Mesothelial cell of epicardium (in vitro differentiated cells): ENCODE data around the gene LIN28B. TPM values are rescaled to one million over a fixed set of nuclear protein-coding genes. Genes with fewer than 3 reads are reported as not detected.

Experiments
- DNase-seq, 2 experiments: peaks; one replicate each; pipeline ENCODE4 v3.0.0; 2021; ENCODE audit warnings: low spot score in 2 of 2; ENCODE audit not compliant: unreplicated experiment in 2 of 2
- H3K27ac Mint-ChIP-seq: 2 replicates; pipeline ENCODE4 v1.8.0; 2021; ENCODE audit warnings: mixed read lengths
- H3K27me3 Mint-ChIP-seq: 2 replicates; pipeline ENCODE4 v1.8.0; 2021; ENCODE audit warnings: low read depth, mixed read lengths
- H3K36me3 Mint-ChIP-seq: 2 replicates; pipeline ENCODE4 v1.8.0; 2021; ENCODE audit warnings: mixed read lengths
- H3K4me1 Mint-ChIP-seq: 2 replicates; pipeline ENCODE4 v1.8.0; 2021; ENCODE audit warnings: mixed read lengths
- H3K4me3 Mint-ChIP-seq: 2 replicates; pipeline ENCODE4 v1.8.0; 2021; ENCODE audit warnings: mild to moderate bottlenecking, moderate library complexity, mixed read lengths
- H3K9me3 Mint-ChIP-seq: 2 replicates; pipeline ENCODE4 v1.8.0; 2021; ENCODE audit warnings: mixed read lengths
- total RNA-seq: library from RNA; stranded (reverse); gene quantifications from 3 replicates; pipeline ENCODE4 v1.2.1, GENCODE V29; 2021
- TF ChIP-seq, protein P1 (sequence below): fragments of 200-600 bp; sonication (generic); IDR thresholded peaks from one replicate; pipeline ENCODE4 v1.5.0; 2021; ENCODE audit warnings: antibody characterized with exemption; ENCODE audit not compliant: unreplicated experiment

The LIN28B gene
- total RNA-seq, 1 donor from 2014 or later = 19.3 TPM

DNA sequence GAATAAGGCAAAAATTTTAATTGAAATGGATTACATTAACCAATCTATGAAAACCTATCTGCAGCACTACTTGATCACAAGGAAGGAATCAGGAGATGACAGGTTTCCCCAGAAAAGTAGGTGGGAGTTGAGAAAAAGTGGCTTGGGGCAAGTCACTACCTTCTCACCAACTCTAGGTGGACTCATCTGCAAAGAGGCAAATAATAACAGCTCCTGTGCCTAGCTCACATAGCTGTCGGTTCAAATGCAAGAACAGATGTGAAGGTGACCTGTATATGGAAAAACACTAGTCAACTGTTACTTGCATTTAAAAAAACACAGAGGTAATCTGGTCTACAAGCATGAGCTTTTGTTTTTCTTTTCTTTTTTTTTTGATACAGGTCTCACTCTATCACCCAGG is 155.7 kb downstream of the LIN28B start:
- Mint-ChIP-seq H3K9me3 (no peaks in the 10 kb centered on the region), H3K27ac (no peak overlapping the region), H3K4me3 (no peak overlapping the region), H3K4me1 (no peaks in the 10 kb centered on the region), H3K36me3 (peaks cover 23% of the 10 kb centered on the region), H3K27me3 (no peaks in the 10 kb centered on the region)
- TF ChIP-seq, protein P1, sequence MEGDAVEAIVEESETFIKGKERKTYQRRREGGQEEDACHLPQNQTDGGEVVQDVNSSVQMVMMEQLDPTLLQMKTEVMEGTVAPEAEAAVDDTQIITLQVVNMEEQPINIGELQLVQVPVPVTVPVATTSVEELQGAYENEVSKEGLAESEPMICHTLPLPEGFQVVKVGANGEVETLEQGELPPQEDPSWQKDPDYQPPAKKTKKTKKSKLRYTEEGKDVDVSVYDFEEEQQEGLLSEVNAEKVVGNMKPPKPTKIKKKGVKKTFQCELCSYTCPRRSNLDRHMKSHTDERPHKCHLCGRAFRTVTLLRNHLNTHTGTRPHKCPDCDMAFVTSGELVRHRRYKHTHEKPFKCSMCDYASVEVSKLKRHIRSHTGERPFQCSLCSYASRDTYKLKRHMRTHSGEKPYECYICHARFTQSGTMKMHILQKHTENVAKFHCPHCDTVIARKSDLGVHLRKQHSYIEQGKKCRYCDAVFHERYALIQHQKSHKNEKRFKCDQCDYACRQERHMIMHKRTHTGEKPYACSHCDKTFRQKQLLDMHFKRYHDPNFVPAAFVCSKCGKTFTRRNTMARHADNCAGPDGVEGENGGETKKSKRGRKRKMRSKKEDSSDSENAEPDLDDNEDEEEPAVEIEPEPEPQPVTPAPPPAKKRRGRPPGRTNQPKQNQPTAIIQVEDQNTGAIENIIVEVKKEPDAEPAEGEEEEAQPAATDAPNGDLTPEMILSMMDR = no peak
- DNase-seq = no peak

DNA sequence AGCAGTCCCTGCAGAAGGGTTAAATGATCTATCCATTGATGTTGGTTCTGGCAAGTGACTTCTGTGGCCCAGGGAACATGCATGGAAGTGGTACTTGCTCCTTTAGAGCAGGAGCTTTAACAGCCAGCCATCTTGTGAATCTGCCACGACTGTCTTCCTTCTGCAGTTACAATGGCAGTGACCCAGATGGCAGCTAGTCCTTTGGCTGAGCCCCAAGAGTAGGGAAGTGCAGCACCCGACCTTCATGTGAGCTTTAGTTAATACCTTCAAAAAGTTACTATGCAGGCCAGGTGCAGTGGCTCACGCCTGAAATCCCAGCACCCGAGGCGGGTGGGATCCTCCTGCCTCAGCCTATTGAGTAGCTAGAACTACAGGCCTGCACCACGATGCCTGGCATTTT is 156.5 kb downstream of the LIN28B start:
- Mint-ChIP-seq H3K9me3 (no peaks in the 10 kb centered on the region), H3K27ac (no peak overlapping the region), H3K4me3 (no peak overlapping the region), H3K4me1 (no peaks in the 10 kb centered on the region), H3K27me3 (no peaks in the 10 kb centered on the region), H3K36me3 (peaks cover 20% of the 10 kb centered on the region)
- TF ChIP-seq, protein P1 = no peak
- DNase-seq = no peak

DNA sequence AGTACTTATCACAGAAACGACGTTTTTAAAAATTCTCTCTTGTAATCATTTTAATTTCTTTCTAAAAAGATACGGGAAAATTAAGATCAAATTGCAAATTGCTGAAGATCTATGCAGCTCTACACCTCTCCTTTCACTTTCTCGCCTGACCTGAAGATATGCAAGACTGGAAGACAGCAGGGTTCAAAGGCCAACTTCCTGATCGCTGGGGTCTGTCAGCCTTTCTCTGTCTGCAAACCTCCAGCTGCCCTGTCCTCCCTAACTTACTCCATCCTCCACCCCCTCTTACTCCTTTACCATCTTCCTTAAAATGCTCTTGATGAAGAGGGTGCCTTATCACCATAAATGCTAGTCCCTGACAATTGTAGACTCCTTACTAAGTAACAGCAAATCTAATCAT is 159.2 kb downstream of the LIN28B start:
- H3K36me3 Mint-ChIP-seq = peaks cover 21% of the 10 kb centered on the region
- H3K27ac Mint-ChIP-seq = no peak overlapping the region
- no peak overlapping the region for H3K4me3 Mint-ChIP-seq
- H3K9me3 Mint-ChIP-seq = no peaks in the 10 kb centered on the region
- H3K27me3 Mint-ChIP-seq = no peaks in the 10 kb centered on the region
- TF ChIP-seq, protein P1 = no peak
- no peaks in the 10 kb centered on the region for H3K4me1 Mint-ChIP-seq
- DNase-seq = no peak

DNA sequence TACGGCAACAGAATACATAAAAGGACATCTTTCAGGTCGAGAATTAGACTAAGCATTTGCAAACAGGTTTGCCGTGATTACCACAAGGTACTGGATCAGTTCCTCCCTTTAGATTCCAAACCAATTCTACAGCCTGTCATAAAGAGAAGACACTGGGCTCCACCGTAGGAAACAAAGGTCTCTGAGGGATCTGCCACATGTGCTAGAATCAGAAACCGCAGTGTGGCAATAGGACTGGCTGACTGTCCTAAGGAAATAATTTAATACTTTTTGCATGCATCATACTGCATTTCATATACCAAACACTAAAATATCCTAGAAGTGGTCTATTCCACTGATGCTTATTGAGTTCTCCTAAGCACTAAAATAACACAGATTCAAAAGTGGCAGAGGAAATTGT is 163.7 kb downstream of the LIN28B start:
- Mint-ChIP-seq H3K36me3 (peaks cover 25% of the 10 kb centered on the region), H3K4me1 (peaks cover 8% of the 10 kb centered on the region), H3K27ac (no peak overlapping the region), H3K4me3 (no peak overlapping the region), H3K9me3 (no peaks in the 10 kb centered on the region), H3K27me3 (no peaks in the 10 kb centered on the region)
- no peak for DNase-seq
- TF ChIP-seq, protein P1 = no peak

DNA sequence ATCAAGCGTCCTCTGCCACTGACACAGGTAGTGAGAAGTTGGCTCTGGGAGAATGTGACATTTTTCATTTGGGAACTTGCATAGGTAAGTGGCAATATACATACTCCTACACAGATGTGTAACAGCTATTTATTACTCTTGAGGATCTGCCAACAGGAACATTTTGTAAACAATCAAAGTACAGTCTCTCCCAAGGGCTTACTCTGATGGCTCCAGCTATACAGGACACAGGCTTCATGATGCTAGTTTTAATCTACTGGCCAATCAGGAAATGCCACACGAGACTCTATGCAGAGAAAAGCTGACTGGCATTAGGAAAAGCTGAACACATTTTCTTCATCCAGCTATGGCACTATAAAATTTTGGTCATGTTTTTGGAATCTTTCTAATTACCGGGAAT is 165.1 kb downstream of the LIN28B start:
- DNase-seq = no peak
- H3K9me3 Mint-ChIP-seq = no peaks in the 10 kb centered on the region
- H3K27me3 Mint-ChIP-seq = no peaks in the 10 kb centered on the region
- TF ChIP-seq, protein P1 = no peak
- no peak overlapping the region for H3K4me3 Mint-ChIP-seq
- H3K27ac Mint-ChIP-seq = no peak overlapping the region
- peaks cover 20% of the 10 kb centered on the region for H3K36me3 Mint-ChIP-seq
- peaks cover 8% of the 10 kb centered on the region for H3K4me1 Mint-ChIP-seq

DNA sequence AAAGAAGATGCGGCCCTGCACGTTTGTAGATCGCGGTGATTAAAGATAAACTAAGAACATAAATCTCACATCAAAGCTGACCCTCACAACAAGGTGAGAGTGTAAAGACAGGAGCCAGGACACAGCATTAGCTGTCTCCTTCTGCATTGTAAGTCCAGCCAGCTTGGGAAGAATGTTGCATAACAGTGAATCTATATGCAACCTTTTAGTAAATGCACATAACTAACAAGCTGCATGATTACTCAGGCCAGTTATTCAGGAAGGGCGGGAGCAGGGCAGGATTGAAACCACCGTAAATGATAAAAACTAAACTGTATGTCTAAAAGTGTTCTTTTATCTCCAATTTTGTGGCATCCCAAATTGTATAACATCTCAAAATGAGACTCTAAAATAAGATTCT is 165.8 kb downstream of the LIN28B start:
- H3K36me3 Mint-ChIP-seq = peaks cover 19% of the 10 kb centered on the region
- TF ChIP-seq, protein P1 = no peak
- no peaks in the 10 kb centered on the region for H3K27me3 Mint-ChIP-seq
- no peak overlapping the region for H3K4me3 Mint-ChIP-seq
- no peaks in the 10 kb centered on the region for H3K9me3 Mint-ChIP-seq
- DNase-seq = no peak
- no peak overlapping the region for H3K27ac Mint-ChIP-seq
- peaks cover 8% of the 10 kb centered on the region for H3K4me1 Mint-ChIP-seq
